OCI-LY1 (cell line): ENCODE results near the gene CPSF7.

Experiments used
- CTCF ChIP-seq: fragments of 200-600 bp; sonication (generic), shearing (Covaris generic); IDR thresholded peaks from 2 replicates; pipeline ENCODE4 v1.5.1; 2017; ENCODE audit warnings: mild to moderate bottlenecking, antibody characterized with exemption, low read length, moderate library complexity, mixed read lengths
- EZH2 ChIP-seq: fragments of 200-600 bp; sonication (generic), shearing (Covaris generic); IDR thresholded peaks from 2 replicates; pipeline ENCODE4 v1.8.0; 2017; ENCODE audit warnings: borderline replicate concordance, mixed run types, mild to moderate bottlenecking, antibody characterized with exemption, low read length, moderate library complexity, mixed read lengths

GRCh38 chr11:61404103-61404502, 25.7 kb downstream of the CPSF7 start:
- TF ChIP-seq CTCF = no peak
- TF ChIP-seq EZH2 = no peak
